Kidney epithelial cell (primary cell): ENCODE measurements around the gene GPSM1. TPM values are rescaled to one million over a fixed set of nuclear protein-coding genes. Genes with fewer than 3 reads are reported as not detected.

Source experiments
- DNase-seq: peaks from one replicate; pipeline ENCODE4 v3.0.0-alpha.2; 2010; ENCODE audit warnings: low read depth
- H3K27me3 ChIP-seq: 2 replicates; pipeline ENCODE4 v1.6.0; 2011; ENCODE audit warnings: low read length; ENCODE audit not compliant: control insufficient read depth, insufficient read depth
- H3K36me3 ChIP-seq: 2 replicates; pipeline ENCODE4 v1.5.1; 2011; ENCODE audit warnings: low read length; ENCODE audit not compliant: control insufficient read depth, insufficient read depth
- H3K4me3 ChIP-seq: 2 replicates; pipeline ENCODE4 v1.5.1; 2011; ENCODE audit warnings: low read depth, mild to moderate bottlenecking, control low read depth, low read length
- CTCF ChIP-seq: IDR thresholded peaks from 2 replicates; pipeline ENCODE4 v1.5.1; 2011; ENCODE audit warnings: mild to moderate bottlenecking, moderate library complexity, low read length, control low read depth, inconsistent platforms; ENCODE audit not compliant: insufficient read depth, poor library complexity, severe bottlenecking
- total RNA-seq: library from RNA; depleted of rRNA; stranded (reverse); fragments of >200 nt; gene quantifications from 2 replicates; pipeline ENCODE4 v1.2.3, GENCODE V29; 2015

Gene GPSM1
- total RNA-seq, 1 donor from 2014 or later = 31.8 TPM

GRCh38 chr9:136407911-136408310, 80.6 kb downstream of the GPSM1 start:
- no peak for DNase-seq
- TF ChIP-seq CTCF = no peak
- Histone ChIP-seq H3K36me3 (peaks cover 6% of the 10 kb centered on the region), H3K27me3 (no peaks in the 10 kb centered on the region), H3K4me3 (no peak overlapping the region)

Other genes with a start within 250 kb of the GPSM1 start
- gene NACC2, start 232.2 kb upstream of the GPSM1 start, total RNA-seq = 26.0 and 26.6 TPM in 2 replicates
- 60.3 and 64.8 TPM in 2 replicates for gene TMEM250, start 208.7 kb upstream of the GPSM1 start, total RNA-seq
- gene LHX3, start 122.4 kb upstream of the GPSM1 start, total RNA-seq = not detected in 2 replicates
- 17.3 and 19.2 TPM in 2 replicates for gene QSOX2, start 81.7 kb upstream of the GPSM1 start, total RNA-seq
- under 0.01 and 0.04 TPM in 2 replicates for gene CCDC187, start 23.4 kb upstream of the GPSM1 start, total RNA-seq
- gene DNLZ, start 36.2 kb downstream of the GPSM1 start, total RNA-seq = 24.3 and 27.5 TPM in 2 replicates
- gene CARD9, start 46.1 kb downstream of the GPSM1 start, total RNA-seq = 1.9 and 2.0 TPM in 2 replicates
- 14.9 and 21.0 TPM in 2 replicates for gene SNAPC4, start 72.6 kb downstream of the GPSM1 start, total RNA-seq
- gene ENTR1, start 83.1 kb downstream of the GPSM1 start, total RNA-seq = 65.7 and 71.4 TPM in 2 replicates
- gene PMPCA, start 83.1 kb downstream of the GPSM1 start, total RNA-seq = 49.9 and 50.5 TPM in 2 replicates
- gene INPP5E, start 112.3 kb downstream of the GPSM1 start, total RNA-seq = 14.5 and 20.6 TPM in 2 replicates
- gene SEC16A, start 155.5 kb downstream of the GPSM1 start, total RNA-seq = 64.5 and 74.9 TPM in 2 replicates
- 40.9 and 52.4 TPM in 2 replicates for gene NOTCH1, start 218.5 kb downstream of the GPSM1 start, total RNA-seq